NB4 (cell line): ENCODE results near the gene FTO.

Source experiments
- DNase-seq: peaks from one replicate; pipeline ENCODE4 v3.0.0; 2010; ENCODE audit warnings: low read depth
- H3K4me3 ChIP-seq: one replicate; pipeline ENCODE4 v1.5.1; 2011; ENCODE audit warnings: mild to moderate bottlenecking, low read depth, low read length, moderate library complexity
- CTCF ChIP-seq: IDR thresholded peaks from one replicate; pipeline ENCODE4 v1.5.1; 2012; ENCODE audit warnings: low read depth, low read length
- MAX ChIP-seq: IDR thresholded peaks from 2 replicates; pipeline ENCODE4 v1.6.1; 2011; ENCODE audit warnings: low read depth, low read length
- MYC ChIP-seq: IDR thresholded peaks from 2 replicates; pipeline ENCODE4 v1.6.1; 2011; ENCODE audit warnings: low read depth, low read length
- POLR2A ChIP-seq: IDR thresholded peaks from 2 replicates; pipeline ENCODE4 v1.6.1; 2011; ENCODE audit warnings: mild to moderate bottlenecking; ENCODE audit not compliant: insufficient read length; ENCODE audit errors: extremely low read depth

FTO gene

GRCh38 chr16:53966821-53967571, 263.0 kb downstream of the FTO start:
- DNase-seq = no peak
- TF ChIP-seq CTCF (no peak), MYC (no peak), MAX (no peak), POLR2A (no peak)
- no peak overlapping the region for H3K4me3 ChIP-seq

- DNase-seq = no peak
- H3K4me3 ChIP-seq = no peak overlapping the region
- TF ChIP-seq POLR2A (no peak), CTCF (no peak), MAX (no peak), MYC (no peak)
Measured at GRCh38 chr16:53967572-53967971, 263.6 kb downstream of the FTO start.

- H3K4me3 ChIP-seq = no peak overlapping the region
- TF ChIP-seq MYC = no peak
- TF ChIP-seq CTCF = no peak
- no peak for TF ChIP-seq MAX
- no peak for TF ChIP-seq POLR2A
- no peak for DNase-seq
Measured at GRCh38 chr16:53968454-53968853, 264.5 kb downstream of the FTO start.

- no peak for DNase-seq
- TF ChIP-seq CTCF (no peak), MYC (no peak), POLR2A (no peak), MAX (no peak)
Measured at GRCh38 chr16:53968896-53969295, 264.9 kb downstream of the FTO start.

GRCh38 chr16:53971616-53972015, 267.7 kb downstream of the FTO start:
- no peak overlapping the region for H3K4me3 ChIP-seq
- TF ChIP-seq MYC = no peak
- no peak for TF ChIP-seq MAX
- no peak for TF ChIP-seq CTCF
- TF ChIP-seq POLR2A = no peak
- no peak for DNase-seq

More at GRCh38 chr16:53968896-53969295, 264.9 kb downstream of the FTO start:
- H3K4me3 ChIP-seq = no peak overlapping the region
